DND-41 (cell line): Measurements from ENCODE around the gene VPS8.

Experiments used
- EZH2 ChIP-seq: IDR thresholded peaks from 3 replicates; pipeline ENCODE4 v1.6.1; 2012; ENCODE audit warnings: borderline replicate concordance, low read depth, mild to moderate bottlenecking, moderate library complexity, low read length, inconsistent platforms; ENCODE audit not compliant: severe bottlenecking
- TF ChIP-seq, protein P1 (sequence below): IDR thresholded peaks from 2 replicates; pipeline ENCODE4 v1.5.1; 2012; ENCODE audit warnings: borderline replicate concordance, low read length, moderate library complexity, mild to moderate bottlenecking; ENCODE audit not compliant: poor library complexity, severe bottlenecking; ENCODE audit errors: extremely low read depth

- TF ChIP-seq, protein P1, sequence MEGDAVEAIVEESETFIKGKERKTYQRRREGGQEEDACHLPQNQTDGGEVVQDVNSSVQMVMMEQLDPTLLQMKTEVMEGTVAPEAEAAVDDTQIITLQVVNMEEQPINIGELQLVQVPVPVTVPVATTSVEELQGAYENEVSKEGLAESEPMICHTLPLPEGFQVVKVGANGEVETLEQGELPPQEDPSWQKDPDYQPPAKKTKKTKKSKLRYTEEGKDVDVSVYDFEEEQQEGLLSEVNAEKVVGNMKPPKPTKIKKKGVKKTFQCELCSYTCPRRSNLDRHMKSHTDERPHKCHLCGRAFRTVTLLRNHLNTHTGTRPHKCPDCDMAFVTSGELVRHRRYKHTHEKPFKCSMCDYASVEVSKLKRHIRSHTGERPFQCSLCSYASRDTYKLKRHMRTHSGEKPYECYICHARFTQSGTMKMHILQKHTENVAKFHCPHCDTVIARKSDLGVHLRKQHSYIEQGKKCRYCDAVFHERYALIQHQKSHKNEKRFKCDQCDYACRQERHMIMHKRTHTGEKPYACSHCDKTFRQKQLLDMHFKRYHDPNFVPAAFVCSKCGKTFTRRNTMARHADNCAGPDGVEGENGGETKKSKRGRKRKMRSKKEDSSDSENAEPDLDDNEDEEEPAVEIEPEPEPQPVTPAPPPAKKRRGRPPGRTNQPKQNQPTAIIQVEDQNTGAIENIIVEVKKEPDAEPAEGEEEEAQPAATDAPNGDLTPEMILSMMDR: no peak
- TF ChIP-seq EZH2: no peak
Measured at GRCh38 chr3:184907681-184908649, 96.0 kb downstream of the VPS8 start.
